ENCODE results near the gene MRPL16.
A peak's percentile ranks its signal among the peaks of the same experiment; 100 is the strongest.

MRPL16 gene

GRCh38 chr11:59810911-59811259 is 307 bp upstream of the MRPL16 start:
- TF ChIP-seq, protein P1, sequence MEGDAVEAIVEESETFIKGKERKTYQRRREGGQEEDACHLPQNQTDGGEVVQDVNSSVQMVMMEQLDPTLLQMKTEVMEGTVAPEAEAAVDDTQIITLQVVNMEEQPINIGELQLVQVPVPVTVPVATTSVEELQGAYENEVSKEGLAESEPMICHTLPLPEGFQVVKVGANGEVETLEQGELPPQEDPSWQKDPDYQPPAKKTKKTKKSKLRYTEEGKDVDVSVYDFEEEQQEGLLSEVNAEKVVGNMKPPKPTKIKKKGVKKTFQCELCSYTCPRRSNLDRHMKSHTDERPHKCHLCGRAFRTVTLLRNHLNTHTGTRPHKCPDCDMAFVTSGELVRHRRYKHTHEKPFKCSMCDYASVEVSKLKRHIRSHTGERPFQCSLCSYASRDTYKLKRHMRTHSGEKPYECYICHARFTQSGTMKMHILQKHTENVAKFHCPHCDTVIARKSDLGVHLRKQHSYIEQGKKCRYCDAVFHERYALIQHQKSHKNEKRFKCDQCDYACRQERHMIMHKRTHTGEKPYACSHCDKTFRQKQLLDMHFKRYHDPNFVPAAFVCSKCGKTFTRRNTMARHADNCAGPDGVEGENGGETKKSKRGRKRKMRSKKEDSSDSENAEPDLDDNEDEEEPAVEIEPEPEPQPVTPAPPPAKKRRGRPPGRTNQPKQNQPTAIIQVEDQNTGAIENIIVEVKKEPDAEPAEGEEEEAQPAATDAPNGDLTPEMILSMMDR (conservative IDR thresholded peaks at IDR 0.05): no peak
- TF ChIP-seq ZFX (IDR thresholded peaks at IDR 0.05): no peak
- peak overlapping the region; percentile 77 for H3K27ac ChIP-seq

- no peak overlapping the region for H3K27ac ChIP-seq
- TF ChIP-seq ZFX (IDR thresholded peaks at IDR 0.05): no peak
- TF ChIP-seq, protein P1 (conservative IDR thresholded peaks at IDR 0.05): no peak
Observed at GRCh38 chr11:59807047-59807610, 3.4 kb downstream of the MRPL16 start.

DNA sequence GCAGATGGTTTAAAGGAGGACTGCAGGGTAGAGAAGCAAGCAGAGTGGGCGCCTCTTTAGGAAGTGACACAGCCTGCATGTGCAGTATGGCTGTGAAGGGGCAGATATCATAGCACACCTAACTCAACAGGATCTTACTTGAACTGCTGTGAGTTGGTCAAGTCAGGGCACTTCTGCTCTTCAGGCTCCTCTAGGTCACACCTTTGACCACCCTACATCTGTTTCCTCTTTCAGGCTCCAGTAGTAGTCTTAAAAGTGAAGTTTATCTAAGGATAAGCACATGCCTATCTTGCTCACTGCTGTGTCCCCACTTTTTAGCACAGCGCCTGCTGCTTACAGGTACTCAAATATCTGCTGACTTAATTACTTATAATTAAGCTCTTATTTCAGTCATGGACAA is 6.5 kb downstream of the MRPL16 start:
- no peak overlapping the region for H3K27ac ChIP-seq
- TF ChIP-seq ZFX (IDR thresholded peaks at IDR 0.05): no peak
- TF ChIP-seq, protein P1 (conservative IDR thresholded peaks at IDR 0.05): no peak

DNA sequence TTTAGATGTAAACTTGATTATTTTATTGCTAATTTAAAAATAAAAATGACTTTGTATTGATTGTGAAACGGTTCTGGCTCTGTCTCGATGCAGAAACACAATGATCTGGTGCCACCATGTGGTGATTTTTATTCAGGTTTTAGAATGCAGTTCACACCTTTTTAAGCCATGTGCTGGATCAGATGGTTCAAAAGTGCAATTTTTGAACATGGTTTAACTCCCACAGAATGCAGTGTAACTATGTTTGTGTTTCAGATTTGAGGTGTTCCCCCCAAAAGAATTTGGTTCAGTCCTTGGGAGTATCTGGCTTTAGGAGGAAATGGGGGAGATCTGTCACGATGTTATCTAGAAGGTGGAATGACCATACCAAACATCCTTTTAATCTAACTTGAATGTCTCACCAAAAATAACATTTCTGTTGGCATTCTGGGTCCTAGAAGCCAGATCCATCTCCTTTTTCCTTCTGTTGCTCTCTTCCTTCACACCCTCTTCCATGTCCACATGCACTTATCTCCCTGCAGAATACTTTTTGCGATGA is 7.9 kb downstream of the MRPL16 start:
- H3K27ac ChIP-seq: no peak overlapping the region
- no peak for TF ChIP-seq ZFX (IDR thresholded peaks at IDR 0.05)
- TF ChIP-seq, protein P1 (conservative IDR thresholded peaks at IDR 0.05): peak; percentile 80

GRCh38 chr11:59801981-59802638 is 8.5 kb downstream of the MRPL16 start:
- TF ChIP-seq, protein P1 (conservative IDR thresholded peaks at IDR 0.05): no peak
- TF ChIP-seq ZFX (IDR thresholded peaks at IDR 0.05): no peak
- peak overlapping the region; percentile 28; the same call in 1 of the 2 replicates for H3K27ac ChIP-seq

- H3K27ac ChIP-seq: no peak overlapping the region
- TF ChIP-seq ZFX (IDR thresholded peaks at IDR 0.05): no peak
- TF ChIP-seq, protein P1 (conservative IDR thresholded peaks at IDR 0.05): no peak
Observed at GRCh38 chr11:59801160-59801706, 9.3 kb downstream of the MRPL16 start.

DNA sequence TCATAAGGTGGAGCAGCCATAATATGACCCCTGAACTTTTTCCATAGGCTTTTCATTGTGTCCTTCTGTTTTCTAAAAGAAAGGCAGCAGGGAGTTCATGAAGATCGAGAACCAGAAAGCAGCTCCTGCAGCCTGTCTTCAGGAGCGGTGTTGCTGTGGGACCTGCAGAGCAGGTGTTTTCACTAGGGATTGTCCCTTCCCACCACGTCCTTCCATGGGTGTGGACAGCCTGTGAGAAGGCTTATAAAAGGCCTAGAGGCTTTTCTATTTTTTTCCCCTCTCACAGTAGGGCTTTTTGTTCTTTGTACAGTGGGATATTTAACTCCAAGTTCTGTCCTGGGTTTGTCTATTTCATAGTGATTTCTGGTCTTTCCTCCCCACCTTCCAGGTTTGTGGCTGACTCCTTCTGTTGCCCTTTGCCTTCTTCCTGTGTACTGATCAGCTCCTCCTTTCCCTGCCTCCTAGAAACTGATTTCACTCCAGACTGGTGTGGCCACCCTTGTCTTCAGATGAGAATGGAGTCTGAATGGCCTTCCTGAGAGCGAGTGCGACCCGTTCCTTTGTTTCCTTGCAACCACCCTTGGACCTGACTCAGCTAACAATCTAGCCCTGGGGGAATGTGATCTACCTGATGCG is 10.1 kb downstream of the MRPL16 start:
- TF ChIP-seq, protein P1 (conservative IDR thresholded peaks at IDR 0.05): no peak
- no peak for TF ChIP-seq ZFX (IDR thresholded peaks at IDR 0.05)

More for the DNA sequence above, 10.1 kb downstream of the MRPL16 start:
- H3K27ac ChIP-seq: no peak overlapping the region
